ENCODE data around the gene ZNF662.

DNA sequence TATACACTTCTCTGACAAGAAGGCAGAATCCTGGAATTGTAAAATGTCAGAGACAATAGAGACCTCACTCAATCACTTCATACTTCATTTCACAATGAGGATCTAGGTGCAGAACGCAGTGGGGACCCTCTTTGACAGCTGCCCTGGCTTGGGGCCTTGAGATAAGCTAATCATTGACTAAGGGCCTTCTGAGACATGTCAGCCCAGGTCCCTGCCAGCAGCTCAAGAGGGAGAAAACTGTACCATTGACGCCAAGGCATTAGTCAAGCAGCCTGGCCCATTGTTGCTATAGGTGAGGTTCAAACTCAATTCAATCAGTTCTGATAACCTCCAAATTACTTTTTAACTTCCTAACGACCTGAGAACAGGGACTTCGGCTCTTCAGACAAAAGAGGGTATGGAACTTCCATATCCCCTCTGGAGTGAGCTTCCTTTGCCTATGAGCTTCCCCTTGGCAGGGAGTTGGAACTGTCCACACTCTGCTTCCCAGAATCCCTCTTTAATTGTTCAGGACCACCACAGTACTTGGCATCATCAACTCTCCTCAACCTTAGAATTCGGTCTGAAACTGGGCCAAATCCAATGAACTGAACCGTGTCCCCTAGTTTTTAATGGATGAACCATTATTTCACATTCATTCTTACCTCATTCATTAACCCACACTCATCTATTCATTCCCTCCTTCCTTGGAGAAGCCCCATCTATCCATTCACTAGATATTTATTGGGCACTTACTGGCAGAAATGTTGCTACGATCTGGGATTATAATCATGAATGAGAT, 28.8 kb upstream of the ZNF662 start:
- TF ChIP-seq POLR2A (IDR thresholded peaks at IDR 0.05) (no peak), POLR2AphosphoS5 (IDR thresholded peaks at IDR 0.05) (no peak), EP300 (IDR thresholded peaks at IDR 0.05; ENCODE audit: low read depth) (no peak)
- TF ChIP-seq, protein P1, sequence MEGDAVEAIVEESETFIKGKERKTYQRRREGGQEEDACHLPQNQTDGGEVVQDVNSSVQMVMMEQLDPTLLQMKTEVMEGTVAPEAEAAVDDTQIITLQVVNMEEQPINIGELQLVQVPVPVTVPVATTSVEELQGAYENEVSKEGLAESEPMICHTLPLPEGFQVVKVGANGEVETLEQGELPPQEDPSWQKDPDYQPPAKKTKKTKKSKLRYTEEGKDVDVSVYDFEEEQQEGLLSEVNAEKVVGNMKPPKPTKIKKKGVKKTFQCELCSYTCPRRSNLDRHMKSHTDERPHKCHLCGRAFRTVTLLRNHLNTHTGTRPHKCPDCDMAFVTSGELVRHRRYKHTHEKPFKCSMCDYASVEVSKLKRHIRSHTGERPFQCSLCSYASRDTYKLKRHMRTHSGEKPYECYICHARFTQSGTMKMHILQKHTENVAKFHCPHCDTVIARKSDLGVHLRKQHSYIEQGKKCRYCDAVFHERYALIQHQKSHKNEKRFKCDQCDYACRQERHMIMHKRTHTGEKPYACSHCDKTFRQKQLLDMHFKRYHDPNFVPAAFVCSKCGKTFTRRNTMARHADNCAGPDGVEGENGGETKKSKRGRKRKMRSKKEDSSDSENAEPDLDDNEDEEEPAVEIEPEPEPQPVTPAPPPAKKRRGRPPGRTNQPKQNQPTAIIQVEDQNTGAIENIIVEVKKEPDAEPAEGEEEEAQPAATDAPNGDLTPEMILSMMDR (IDR thresholded peaks at IDR 0.05): no peak

Measured in transverse colon (tissue), 4 donors.